K562 (cell line): ENCODE measurements around the gene GRK4. TPM values are rescaled to one million over a fixed set of nuclear protein-coding genes. Genes with fewer than 3 reads are reported as not detected.
A peak's percentile ranks its signal among the peaks of the same experiment; 100 is the strongest.

Source experiments
- BMI1 ChIP-seq: fragments of 150-350 bp; IDR thresholded peaks from 2 replicates; pipeline ENCODE4 v1.6.1; 2014; ENCODE audit warnings: low read length
- E2F6 ChIP-seq, 2 experiments: IDR thresholded peaks; 2 replicates each; pipeline ENCODE4 v1.6.1; 2011; ENCODE audit warnings: borderline replicate concordance in 1 of 2, control low read depth in 1 of 2, low read depth in 1 of 2, low read length in 1 of 2, mild to moderate bottlenecking in 1 of 2, mixed read lengths in 1 of 2, moderate library complexity in 1 of 2; ENCODE audit not compliant: insufficient read depth in 1 of 2, insufficient read length in 1 of 2, poor library complexity in 1 of 2, severe bottlenecking in 1 of 2; ENCODE audit errors: extremely low read depth in 1 of 2
- EHMT2 ChIP-seq: fragments of 450-650 bp; IDR thresholded peaks from 2 replicates; pipeline ENCODE4 v1.6.1; 2018; ENCODE audit warnings: antibody characterized with exemption
- ELK3 ChIP-seq: fragments of 450-650 bp; formaldehyde crosslinking; IDR thresholded peaks from 2 replicates; pipeline ENCODE4 v1.4.0; 2020; ENCODE audit warnings: mild to moderate bottlenecking
- IRF2 ChIP-seq: sonication (generic); formaldehyde crosslinking; IDR thresholded peaks from 2 replicates; pipeline ENCODE4 v1.8.1; 2022; ENCODE audit warnings: mild to moderate bottlenecking, missing genetic modification reagents
- LARP7 ChIP-seq: fragments of 450-650 bp; IDR thresholded peaks from 2 replicates; pipeline ENCODE4 v1.6.1; 2016
- MCM2 ChIP-seq: fragments of 450-650 bp; IDR thresholded peaks from 2 replicates; pipeline ENCODE4 v1.6.1; 2017; ENCODE audit warnings: low read depth, mild to moderate bottlenecking
- MTA2 ChIP-seq: fragments of 450-650 bp; IDR thresholded peaks from 2 replicates; pipeline ENCODE4 v1.6.1; 2016; ENCODE audit warnings: low read depth
- MYC ChIP-seq, 2 experiments: fragments of 250-450 bp in 1 of 2; sonication (Bioruptor Pico) in 1 of 2; IDR thresholded peaks; 2 replicates each; pipeline versions ENCODE4 v1.5.1 to v1.6.1; 2012 to 2021; ENCODE audit warnings: low read depth in 2 of 2, borderline replicate concordance in 1 of 2, improper control_type of control experiment in 1 of 2, low read length in 1 of 2, mild to moderate bottlenecking in 1 of 2, moderate library complexity in 1 of 2
- POLR2AphosphoS5 ChIP-seq: IDR thresholded peaks from 2 replicates; pipeline ENCODE4 v1.6.1; 2011; ENCODE audit warnings: mild to moderate bottlenecking, low read depth, low read length, moderate library complexity; ENCODE audit not compliant: control insufficient read depth, insufficient read depth
- POLR3A ChIP-seq: IDR thresholded peaks from 2 replicates; pipeline ENCODE4 v1.6.1; 2011; ENCODE audit warnings: borderline replicate concordance, mild to moderate bottlenecking, moderate library complexity; ENCODE audit not compliant: insufficient read length, insufficient read depth; ENCODE audit errors: extremely low read depth
- RAD21 ChIP-seq, 2 experiments: fragments of 250-450 bp in 1 of 2; fragments of 450-650 bp in 1 of 2; sonication (Bioruptor Pico) in 1 of 2; formaldehyde crosslinking in 1 of 2; IDR thresholded peaks in 1 of 2; conservative IDR thresholded peaks in 1 of 2; 2 replicates each; pipeline versions ENCODE4 v1.4.0 to v1.8.0; 2020 to 2022; ENCODE audit warnings: mild to moderate bottlenecking in 2 of 2, moderate library complexity in 1 of 2
- RBM39 ChIP-seq: fragments of 200-400 bp; formaldehyde crosslinking; optimal IDR thresholded peaks from 2 replicates; pipeline ENCODE3; 2018; ENCODE audit warnings: low read depth, low read length
- RUNX1 ChIP-seq: sonication (generic); IDR thresholded peaks from 2 replicates; pipeline ENCODE4 v1.6.1; 2016; ENCODE audit warnings: antibody characterized with exemption, low read depth
- SLC30A9 ChIP-seq: fragments of 250-450 bp; sonication (Bioruptor Pico); IDR thresholded peaks from 2 replicates; pipeline ENCODE4 v1.8.0; 2022; ENCODE audit warnings: mild to moderate bottlenecking, moderate library complexity
- SMARCB1 ChIP-seq: IDR thresholded peaks from 2 replicates; pipeline ENCODE4 v1.6.1; 2011; ENCODE audit warnings: improper control_type of control experiment, low read depth; ENCODE audit not compliant: insufficient read length
- SRSF3 ChIP-seq: fragments of 200-400 bp; formaldehyde crosslinking; IDR thresholded peaks from 2 replicates; pipeline ENCODE4 v1.6.1; 2016; ENCODE audit warnings: mild to moderate bottlenecking, low read length, moderate library complexity; ENCODE audit not compliant: insufficient read depth
- TRIM24 ChIP-seq, 2 experiments: fragments of 450-650 bp; IDR thresholded peaks; 2 replicates each; pipeline ENCODE4 v1.6.1; 2016
- ZNF217 ChIP-seq: sonication (generic); formaldehyde crosslinking; IDR thresholded peaks from 2 replicates; pipeline ENCODE4 v1.8.0; 2022; ENCODE audit warnings: mild to moderate bottlenecking, missing genetic modification reagents
- ZNF224 ChIP-seq: sonication (generic); formaldehyde crosslinking; IDR thresholded peaks from 2 replicates; pipeline ENCODE4 v1.8.0; 2022; ENCODE audit warnings: mild to moderate bottlenecking, missing genetic modification reagents
- ZNF253 ChIP-seq: fragments of 250-450 bp; sonication (Bioruptor Pico); conservative IDR thresholded peaks from 2 replicates; pipeline ENCODE4 v1.6.1; 2021; ENCODE audit warnings: mild to moderate bottlenecking
- ZNF316 ChIP-seq: fragments of 450-650 bp; IDR thresholded peaks from 2 replicates; pipeline ENCODE4 v1.6.1; 2016
- ZNF408 ChIP-seq: fragments of 250-450 bp; sonication (Bioruptor Pico); IDR thresholded peaks from 2 replicates; pipeline ENCODE4 v1.4.0; 2020; ENCODE audit warnings: low read depth, mild to moderate bottlenecking, moderate library complexity
- ZNF431 ChIP-seq: sonication (generic); formaldehyde crosslinking; IDR thresholded peaks from 2 replicates; pipeline ENCODE4 v1.8.0; 2022; ENCODE audit warnings: mild to moderate bottlenecking, missing genetic modification reagents
- polyA plus RNA-seq, 8 experiments: library from polyadenylated mRNA; depleted of rRNA in 4 of 8; stranded (reverse) in 5 of 8; unstranded in 3 of 8; fragments of >200 nt; fragmentation: Nextera tagmentation in 2 of 8; fragmentation: Illumina TruSeq in 1 of 8; extraction: Ambion mirVana in 2 of 8; extraction: Trizol in 1 of 8; gene quantifications; 2 replicates each; pipeline versions ENCODE4 v1.2.1 to v1.2.3, GENCODE V29; 2011 to 2014; ENCODE audit warnings: inconsistent platforms in 1 of 8, missing spikeins in 1 of 8
- total RNA-seq, 7 experiments: library from RNA; depleted of rRNA in 6 of 7; stranded (reverse); fragments of >200 nt in 6 of 7; fragmentation: Illumina TruSeq in 2 of 7; extraction: Trizol in 2 of 7; gene quantifications; 2 replicates each; pipeline versions ENCODE4 v1.2.1 to v1.2.3, GENCODE V29; 2011 to 2021; ENCODE audit warnings: low replicate concordance in 1 of 7
- TF ChIP-seq, protein P1 (sequence below): fragments of 250-450 bp; sonication (Bioruptor Pico); IDR thresholded peaks from 2 replicates; pipeline ENCODE4 v1.8.0; 2021; ENCODE audit warnings: moderate library complexity, mild to moderate bottlenecking, inconsistent platforms
- TF ChIP-seq, protein P2 (sequence below): sonication (generic); formaldehyde crosslinking; IDR thresholded peaks from 2 replicates; pipeline ENCODE4 v1.8.1; 2022; ENCODE audit warnings: missing genetic modification reagents

GRK4 gene
- total and polyA plus RNA-seq, 9 of the 15 experiments (the other 6 are each of a cell fraction or from before 2014, with no cell fraction given), result 1.1 to 4.8 (median 2.6) TPM

DNA sequence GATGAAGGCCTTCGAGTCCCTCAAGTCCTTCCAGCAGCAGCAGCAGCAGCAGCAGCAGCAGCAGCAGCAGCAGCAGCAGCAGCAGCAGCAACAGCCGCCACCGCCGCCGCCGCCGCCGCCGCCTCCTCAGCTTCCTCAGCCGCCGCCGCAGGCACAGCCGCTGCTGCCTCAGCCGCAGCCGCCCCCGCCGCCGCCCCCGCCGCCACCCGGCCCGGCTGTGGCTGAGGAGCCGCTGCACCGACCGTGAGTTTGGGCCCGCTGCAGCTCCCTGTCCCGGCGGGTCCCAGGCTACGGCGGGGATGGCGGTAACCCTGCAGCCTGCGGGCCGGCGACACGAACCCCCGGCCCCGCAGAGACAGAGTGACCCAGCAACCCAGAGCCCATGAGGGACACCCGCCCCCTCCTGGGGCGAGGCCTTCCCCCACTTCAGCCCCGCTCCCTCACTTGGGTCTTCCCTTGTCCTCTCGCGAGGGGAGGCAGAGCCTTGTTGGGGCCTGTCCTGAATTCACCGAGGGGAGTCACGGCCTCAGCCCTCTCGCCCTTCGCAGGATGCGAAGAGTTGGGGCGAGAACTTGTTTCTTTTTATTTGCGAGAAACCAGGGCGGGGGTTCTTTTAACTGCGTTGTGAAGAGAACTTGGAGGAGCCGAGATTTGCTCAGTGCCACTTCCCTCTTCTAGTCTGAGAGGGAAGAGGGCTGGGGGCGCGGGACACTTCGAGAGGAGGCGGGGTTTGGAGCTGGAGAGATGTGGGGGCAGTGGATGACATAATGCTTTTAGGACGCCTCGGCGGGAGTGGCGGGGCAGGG is 111.7 kb downstream of the GRK4 start (continued):
- TF ChIP-seq ZNF217 (CRISPR knock-in tag) (no peak), ZNF408 (CRISPR knock-in tag) (no peak), ZNF253 (CRISPR knock-in tag) (no peak), POLR3A (no peak), SRSF3 (no peak), RUNX1 (no peak), MTA2 (no peak), ELK3 (CRISPR knock-in tag) (no peak), SLC30A9 (no peak), LARP7 (no peak), BMI1 (no peak), POLR2AphosphoS5 (peak; percentile 39; the same call in 1 of the 2 replicates), TRIM24 (IDR thresholded peaks at IDR 0.05) (no peak), RAD21 (CRISPR knock-in tag; conservative IDR thresholded peaks at IDR 0.05 in 1 of 2, IDR thresholded peaks at IDR 0.05 in 1 of 2) (no peak), E2F6 (IDR thresholded peaks at IDR 0.05; ENCODE audit: borderline replicate concordance in 1 of 2, extremely low read depth in 1 of 2, insufficient read depth in 1 of 2, insufficient read length in 1 of 2, low read depth in 1 of 2, low read length in 1 of 2, poor library complexity in 1 of 2, severe bottlenecking in 1 of 2) (no peak), RBM39 (no peak), ZNF316 (no peak), ZNF224 (CRISPR knock-in tag) (no peak), MYC (IDR thresholded peaks at IDR 0.05; ENCODE audit: low read depth, low read length) (no peak), MYC (CRISPR knock-in tag; IDR thresholded peaks at IDR 0.05; ENCODE audit: borderline replicate concordance, low read depth) (no peak), MCM2 (no peak), EHMT2 (no peak), ZNF431 (CRISPR knock-in tag) (no peak), IRF2 (CRISPR knock-in tag) (no peak), SMARCB1 (no peak)
- TF ChIP-seq, protein P1, sequence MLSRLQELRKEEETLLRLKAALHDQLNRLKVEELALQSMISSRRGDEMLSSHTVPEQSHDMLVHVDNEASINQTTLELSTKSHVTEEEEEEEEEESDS (CRISPR knock-in tag), result no peak
- TF ChIP-seq, protein P2, sequence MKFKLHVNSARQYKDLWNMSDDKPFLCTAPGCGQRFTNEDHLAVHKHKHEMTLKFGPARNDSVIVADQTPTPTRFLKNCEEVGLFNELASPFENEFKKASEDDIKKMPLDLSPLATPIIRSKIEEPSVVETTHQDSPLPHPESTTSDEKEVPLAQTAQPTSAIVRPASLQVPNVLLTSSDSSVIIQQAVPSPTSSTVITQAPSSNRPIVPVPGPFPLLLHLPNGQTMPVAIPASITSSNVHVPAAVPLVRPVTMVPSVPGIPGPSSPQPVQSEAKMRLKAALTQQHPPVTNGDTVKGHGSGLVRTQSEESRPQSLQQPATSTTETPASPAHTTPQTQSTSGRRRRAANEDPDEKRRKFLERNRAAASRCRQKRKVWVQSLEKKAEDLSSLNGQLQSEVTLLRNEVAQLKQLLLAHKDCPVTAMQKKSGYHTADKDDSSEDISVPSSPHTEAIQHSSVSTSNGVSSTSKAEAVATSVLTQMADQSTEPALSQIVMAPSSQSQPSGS (CRISPR knock-in tag), result no peak
